ENCODE data around the gene TMED1. TPM values are rescaled to one million over a fixed set of nuclear protein-coding genes. Genes with fewer than 3 reads are reported as not detected.

The TMED1 gene
- polyA plus RNA-seq, 2 of the 4 experiments (the other 2 are of a cell fraction) = 29.9 to 37.0 TPM

- ChIA-PET CTCF (no interaction called here), POLR2A (no interaction called here)
- Histone ChIP-seq H3K27ac (no peak overlapping the region), H3K4me2 (no peak overlapping the region), H3K9me3 (no peaks in the 10 kb centered on the region), H3K4me3 (no peak overlapping the region), H3K4me1 (peaks cover 20% of the 10 kb centered on the region; the same call in 2 of the 3 replicates)
- 85% methylated on average over 1 of the region's 1 CpG for WGBS (ENCODE audit: missing lambda C conversion rate)
- FAIRE-seq = no peak
- TF ChIP-seq POLR2AphosphoS2 (conservative IDR thresholded peaks at IDR 0.05; ENCODE audit: low read length) = no peak
- no peak for TF ChIP-seq TFCP2L1 (CRISPR knock-in tag; IDR thresholded peaks at IDR 0.05)
- TF ChIP-seq CBX2 (IDR thresholded peaks at IDR 0.05; ENCODE audit: borderline replicate concordance, low read depth) = no peak
- no peak for TF ChIP-seq NFE2L2 (conservative IDR thresholded peaks at IDR 0.05; ENCODE audit: low read length)
- no peak for TF ChIP-seq HDAC2 (IDR thresholded peaks at IDR 0.05)
- TF ChIP-seq, protein P1, sequence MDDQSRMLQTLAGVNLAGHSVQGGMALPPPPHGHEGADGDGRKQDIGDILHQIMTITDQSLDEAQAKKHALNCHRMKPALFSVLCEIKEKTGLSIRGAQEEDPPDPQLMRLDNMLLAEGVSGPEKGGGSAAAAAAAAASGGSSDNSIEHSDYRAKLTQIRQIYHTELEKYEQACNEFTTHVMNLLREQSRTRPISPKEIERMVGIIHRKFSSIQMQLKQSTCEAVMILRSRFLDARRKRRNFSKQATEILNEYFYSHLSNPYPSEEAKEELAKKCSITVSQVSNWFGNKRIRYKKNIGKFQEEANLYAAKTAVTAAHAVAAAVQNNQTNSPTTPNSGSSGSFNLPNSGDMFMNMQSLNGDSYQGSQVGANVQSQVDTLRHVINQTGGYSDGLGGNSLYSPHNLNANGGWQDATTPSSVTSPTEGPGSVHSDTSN (IDR thresholded peaks at IDR 0.05) = no peak
- no peak for TF ChIP-seq ZFP36 (IDR thresholded peaks at IDR 0.05; ENCODE audit: borderline replicate concordance, partially characterized antibody)
- no peak for TF ChIP-seq FOSB (CRISPR knock-in tag; IDR thresholded peaks at IDR 0.05)
- TF ChIP-seq HOXB5 (CRISPR knock-in tag; IDR thresholded peaks at IDR 0.05) = no peak
- no peak for TF ChIP-seq CTCF (IDR thresholded peaks at IDR 0.05)
- TF ChIP-seq ATOH8 (CRISPR knock-in tag; IDR thresholded peaks at IDR 0.05; ENCODE audit: low read depth) = no peak
- TF ChIP-seq, protein P2, sequence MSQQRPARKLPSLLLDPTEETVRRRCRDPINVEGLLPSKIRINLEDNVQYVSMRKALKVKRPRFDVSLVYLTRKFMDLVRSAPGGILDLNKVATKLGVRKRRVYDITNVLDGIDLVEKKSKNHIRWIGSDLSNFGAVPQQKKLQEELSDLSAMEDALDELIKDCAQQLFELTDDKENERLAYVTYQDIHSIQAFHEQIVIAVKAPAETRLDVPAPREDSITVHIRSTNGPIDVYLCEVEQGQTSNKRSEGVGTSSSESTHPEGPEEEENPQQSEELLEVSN (IDR thresholded peaks at IDR 0.05; ENCODE audit: borderline replicate concordance, low read depth) = no peak
- no peak for TF ChIP-seq RFX5 (IDR thresholded peaks at IDR 0.05)
- ATAC-seq = no peak
- no peak for DNase-seq (ENCODE audit: low read depth in 1 of 2, low spot score in 1 of 2)
Observed at GRCh38 chr19:10874024-10874423, 38.0 kb upstream of the TMED1 start.

GRCh38 chr19:10872546-10873107 is 36.6 kb upstream of the TMED1 start:
- TF ChIP-seq MAX (IDR thresholded peaks at IDR 0.05) (peak; percentile 29; the same call in 1 of the 2 replicates), MAFK (IDR thresholded peaks at IDR 0.05; ENCODE audit: partially characterized antibody) (no peak)
- Histone ChIP-seq H3K4me3 (peak overlapping the region; percentile 99), H3K4me2 (peak overlapping the region; percentile 80), H3K4me1 (peaks cover 11% of the 10 kb centered on the region; the same call in 1 of the 3 replicates), H3K9me3 (no peaks in the 10 kb centered on the region), H3K27ac (peak overlapping the region; percentile 97 to 99)
- ChIA-PET CTCF (interaction anchor here (0.8 to 2.0 kb wide), 8 partner anchors 8 to 37 kb away, joined by 3 to 9 read pairs (median 4); partner anchors contain the start of gene TMED1), POLR2A (interaction anchor here (0.8 kb wide), 1 partner anchor 64 kb away, joined by 5 read pairs; no protein-coding TSS in a partner anchor)
- 23% methylated on average over 16 of the region's 16 CpGs for WGBS (ENCODE audit: missing lambda C conversion rate)
- ATAC-seq = no peak
- DNase-seq (ENCODE audit: low read depth in 1 of 2, low spot score in 1 of 2) = no peak
- FAIRE-seq = no peak

GRCh38 chr19:10871711-10872545 is 35.9 kb upstream of the TMED1 start:
- Histone ChIP-seq H3K4me2 (peak overlapping the region; percentile 80), H3K9me3 (no peaks in the 10 kb centered on the region), H3K27ac (peak overlapping the region; percentile 97 to 99), H3K4me3 (peak overlapping the region; percentile 99), H3K4me1 (peaks cover 11% of the 10 kb centered on the region; the same call in 1 of the 3 replicates)
- FAIRE-seq (no peak), DNase-seq (ENCODE audit: low read depth in 1 of 2, low spot score in 1 of 2) (no peak), ATAC-seq (peak; percentile 7 to 27; a peak in 4 of 6 replicates)
- CTCF ChIA-PET = interaction anchor here (0.6 to 2.0 kb wide), 12 partner anchors 8 to 163 kb away, joined by 3 to 9 read pairs (median 4); partner anchors contain the start of gene TMED1
- WGBS (ENCODE audit: missing lambda C conversion rate) = 0% methylated on average over 2 of the region's 90 CpGs
- POLR2A ChIA-PET = interaction anchor here (0.8 kb wide), 1 partner anchor 65 kb away, joined by 5 read pairs; no protein-coding TSS in a partner anchor
- no peak for TF ChIP-seq MAFK (IDR thresholded peaks at IDR 0.05; ENCODE audit: partially characterized antibody)
- no peak for TF ChIP-seq ESRRA (IDR thresholded peaks at IDR 0.05; ENCODE audit: borderline replicate concordance, low read length)
- no peak for TF ChIP-seq HOXA7 (CRISPR knock-in tag; IDR thresholded peaks at IDR 0.05)
- TF ChIP-seq ELK1 (IDR thresholded peaks at IDR 0.05; ENCODE audit: low read depth, low read length) = no peak
- no peak for TF ChIP-seq HMGXB4 (CRISPR knock-in tag; IDR thresholded peaks at IDR 0.05; ENCODE audit: borderline replicate concordance)
- no peak for TF ChIP-seq FOSB (CRISPR knock-in tag; IDR thresholded peaks at IDR 0.05)
- TF ChIP-seq SMC3 (IDR thresholded peaks at IDR 0.05) = no peak
- no peak for TF ChIP-seq ZNF302 (CRISPR knock-in tag; IDR thresholded peaks at IDR 0.05)
- TF ChIP-seq RNF2 (IDR thresholded peaks at IDR 0.05; ENCODE audit: borderline replicate concordance, low read depth) = no peak
- no peak for TF ChIP-seq MYC (IDR thresholded peaks at IDR 0.05; ENCODE audit: borderline replicate concordance, low read length)

Measured in A549 (cell line).